Measurements from ENCODE around the gene CRISPLD2.
"Not testable (repeated sequence)": the region's sequence is repeated elsewhere in the genome, so short reads cannot be mapped to it uniquely, and the experiment has no call there.

The CRISPLD2 gene

DNA sequence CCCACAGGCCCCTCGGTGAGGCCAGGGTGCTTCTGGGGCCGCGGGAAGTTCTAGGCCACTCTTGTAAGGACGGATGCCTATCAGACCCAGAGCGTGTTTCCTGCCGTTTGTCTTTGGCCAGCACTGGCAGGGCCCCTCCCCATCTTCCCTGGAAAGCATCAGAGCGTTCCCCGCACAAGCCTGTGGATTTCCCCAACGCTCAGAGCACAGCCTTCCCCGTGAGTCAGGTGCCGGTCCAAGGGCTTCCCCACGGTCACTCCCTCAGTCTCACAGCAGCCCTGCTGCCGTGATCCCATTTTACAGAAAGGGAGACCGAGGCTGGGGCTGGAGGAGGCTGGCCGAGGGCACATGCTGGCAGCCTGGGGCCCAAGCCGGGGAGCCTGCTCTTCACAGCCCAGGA lies 33.7 kb downstream of the CRISPLD2 start:
- Histone ChIP-seq H3K27me3 (ENCODE audit: insufficient read depth, low read length, poor library complexity, severe bottlenecking) (no peaks in the 10 kb centered on the region), H2AFZ (ENCODE audit: low read length) (no peak overlapping the region), H3K4me1 (ENCODE audit: insufficient read depth, low read length, poor library complexity, severe bottlenecking) (no peaks in the 10 kb centered on the region), H3K9me2 (replicated peaks; ENCODE audit: low read depth, low read length) (no peaks in the 10 kb centered on the region), H3K9me3 (ENCODE audit: insufficient read depth, low read depth, low read length) (no peaks in the 10 kb centered on the region), H3F3A (ENCODE audit: low read depth) (no peaks in the 10 kb centered on the region), H3K36me3 (ENCODE audit: insufficient read depth, low read length) (no peaks in the 10 kb centered on the region), H3K4me3 (ENCODE audit: low read length, poor library complexity, severe bottlenecking) (no peak overlapping the region), H3K79me2 (ENCODE audit: insufficient read depth, low read length) (no peaks in the 10 kb centered on the region), H4K20me1 (ENCODE audit: insufficient read depth, low read length, poor library complexity, severe bottlenecking) (no peaks in the 10 kb centered on the region), H3K9ac (ENCODE audit: low read depth, low read length, poor library complexity, severe bottlenecking) (no peak overlapping the region), H3K4me2 (ENCODE audit: low read depth, low read length, poor library complexity, severe bottlenecking) (no peak overlapping the region)
- TF ChIP-seq EZH2phosphoT487 (IDR thresholded peaks at IDR 0.05; ENCODE audit: borderline replicate concordance) = no peak
- TF ChIP-seq, protein P1, sequence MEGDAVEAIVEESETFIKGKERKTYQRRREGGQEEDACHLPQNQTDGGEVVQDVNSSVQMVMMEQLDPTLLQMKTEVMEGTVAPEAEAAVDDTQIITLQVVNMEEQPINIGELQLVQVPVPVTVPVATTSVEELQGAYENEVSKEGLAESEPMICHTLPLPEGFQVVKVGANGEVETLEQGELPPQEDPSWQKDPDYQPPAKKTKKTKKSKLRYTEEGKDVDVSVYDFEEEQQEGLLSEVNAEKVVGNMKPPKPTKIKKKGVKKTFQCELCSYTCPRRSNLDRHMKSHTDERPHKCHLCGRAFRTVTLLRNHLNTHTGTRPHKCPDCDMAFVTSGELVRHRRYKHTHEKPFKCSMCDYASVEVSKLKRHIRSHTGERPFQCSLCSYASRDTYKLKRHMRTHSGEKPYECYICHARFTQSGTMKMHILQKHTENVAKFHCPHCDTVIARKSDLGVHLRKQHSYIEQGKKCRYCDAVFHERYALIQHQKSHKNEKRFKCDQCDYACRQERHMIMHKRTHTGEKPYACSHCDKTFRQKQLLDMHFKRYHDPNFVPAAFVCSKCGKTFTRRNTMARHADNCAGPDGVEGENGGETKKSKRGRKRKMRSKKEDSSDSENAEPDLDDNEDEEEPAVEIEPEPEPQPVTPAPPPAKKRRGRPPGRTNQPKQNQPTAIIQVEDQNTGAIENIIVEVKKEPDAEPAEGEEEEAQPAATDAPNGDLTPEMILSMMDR (conservative IDR thresholded peaks at IDR 0.05; ENCODE audit: low read length) = no peak

DNA sequence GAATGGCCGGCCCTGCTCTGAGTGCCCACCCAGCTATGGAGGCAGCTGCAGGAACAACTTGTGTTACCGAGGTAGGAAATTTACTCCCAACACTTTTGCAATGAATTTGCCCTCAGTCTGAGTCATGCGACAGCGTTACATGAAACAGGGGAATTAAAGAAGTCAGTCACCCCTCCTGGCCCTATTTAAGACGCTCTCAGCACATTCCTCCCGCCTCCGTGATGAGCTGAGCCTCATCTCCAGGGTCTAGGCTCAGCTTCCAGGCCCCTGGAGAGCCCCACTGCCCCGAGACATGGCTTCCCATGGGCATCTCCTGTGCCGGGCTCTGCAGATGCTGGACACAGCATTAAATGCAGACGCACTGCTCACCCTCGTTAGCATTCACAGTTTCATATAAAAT lies 35.0 kb downstream of the CRISPLD2 start:
- Histone ChIP-seq H3K27me3 (ENCODE audit: insufficient read depth, low read length, poor library complexity, severe bottlenecking) (no peaks in the 10 kb centered on the region), H3F3A (ENCODE audit: low read depth) (no peaks in the 10 kb centered on the region), H3K36me3 (ENCODE audit: insufficient read depth, low read length) (no peaks in the 10 kb centered on the region)

DNA sequence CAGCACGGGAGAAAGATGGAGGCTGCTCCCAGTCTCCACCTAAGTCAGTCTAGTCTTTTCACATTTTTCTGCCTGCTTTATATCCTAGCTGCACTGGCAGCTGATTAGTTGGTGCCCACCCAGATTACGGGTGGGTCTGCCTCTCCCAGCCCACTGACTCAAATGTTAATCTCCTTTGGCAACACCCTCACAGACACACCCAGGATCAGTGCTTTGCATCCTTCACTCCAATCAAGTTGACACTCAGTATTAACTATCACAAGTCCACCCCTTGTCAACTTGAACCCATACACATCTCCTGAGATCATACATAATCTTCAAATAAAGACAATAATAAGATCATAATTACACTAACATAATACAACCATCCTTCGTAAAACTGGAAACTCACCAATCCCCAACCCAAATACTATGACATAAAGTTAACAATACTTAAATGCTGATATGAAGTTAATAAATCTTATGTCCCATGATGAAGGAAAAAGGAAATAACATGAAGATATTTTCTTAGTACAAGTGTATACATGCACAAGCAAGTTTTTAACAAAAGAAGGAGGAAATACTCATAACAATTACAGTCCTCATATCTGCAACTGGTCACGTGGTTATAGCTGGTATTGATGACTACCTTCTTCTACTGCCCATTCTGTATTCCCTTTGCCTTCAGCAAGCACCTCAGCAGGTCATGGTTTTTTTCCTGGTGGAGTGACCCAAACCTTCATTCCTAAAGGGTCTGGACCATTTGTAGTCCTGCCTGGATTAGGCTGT lies 35.8 kb downstream of the CRISPLD2 start:
- not testable (repeated sequence) for H3K9me3 ChIP-seq (ENCODE audit: insufficient read depth, low read depth, low read length); H3K9me2 ChIP-seq (replicated peaks; ENCODE audit: low read depth, low read length); H3K27me3 ChIP-seq (ENCODE audit: insufficient read depth, low read length, poor library complexity, severe bottlenecking); H3K36me3 ChIP-seq (ENCODE audit: insufficient read depth, low read length); H3K79me2 ChIP-seq (ENCODE audit: insufficient read depth, low read length); H3K4me3 ChIP-seq (ENCODE audit: low read length, poor library complexity, severe bottlenecking); H3K4me1 ChIP-seq (ENCODE audit: insufficient read depth, low read length, poor library complexity, severe bottlenecking); H2AFZ ChIP-seq (ENCODE audit: low read length); H3K9ac ChIP-seq (ENCODE audit: low read depth, low read length, poor library complexity, severe bottlenecking); H3F3A ChIP-seq (ENCODE audit: low read depth); H4K20me1 ChIP-seq (ENCODE audit: insufficient read depth, low read length, poor library complexity, severe bottlenecking); H3K4me2 ChIP-seq (ENCODE audit: low read depth, low read length, poor library complexity, severe bottlenecking)

More for the DNA sequence above, 35.0 kb downstream of the CRISPLD2 start:
- Histone ChIP-seq H3K9me2 (replicated peaks; ENCODE audit: low read depth, low read length) (no peaks in the 10 kb centered on the region), H3K9ac (ENCODE audit: low read depth, low read length, poor library complexity, severe bottlenecking) (no peak overlapping the region), H2AFZ (ENCODE audit: low read length) (no peak overlapping the region), H3K79me2 (ENCODE audit: insufficient read depth, low read length) (no peaks in the 10 kb centered on the region), H3K4me3 (ENCODE audit: low read length, poor library complexity, severe bottlenecking) (no peak overlapping the region), H4K20me1 (ENCODE audit: insufficient read depth, low read length, poor library complexity, severe bottlenecking) (no peaks in the 10 kb centered on the region), H3K9me3 (ENCODE audit: insufficient read depth, low read depth, low read length) (no peaks in the 10 kb centered on the region), H3K4me1 (ENCODE audit: insufficient read depth, low read length, poor library complexity, severe bottlenecking) (no peaks in the 10 kb centered on the region), H3K4me2 (ENCODE audit: low read depth, low read length, poor library complexity, severe bottlenecking) (no peak overlapping the region)
- TF ChIP-seq, protein P1 (conservative IDR thresholded peaks at IDR 0.05; ENCODE audit: low read length) = no peak
- TF ChIP-seq EZH2phosphoT487 (IDR thresholded peaks at IDR 0.05; ENCODE audit: borderline replicate concordance) = no peak

DNA sequence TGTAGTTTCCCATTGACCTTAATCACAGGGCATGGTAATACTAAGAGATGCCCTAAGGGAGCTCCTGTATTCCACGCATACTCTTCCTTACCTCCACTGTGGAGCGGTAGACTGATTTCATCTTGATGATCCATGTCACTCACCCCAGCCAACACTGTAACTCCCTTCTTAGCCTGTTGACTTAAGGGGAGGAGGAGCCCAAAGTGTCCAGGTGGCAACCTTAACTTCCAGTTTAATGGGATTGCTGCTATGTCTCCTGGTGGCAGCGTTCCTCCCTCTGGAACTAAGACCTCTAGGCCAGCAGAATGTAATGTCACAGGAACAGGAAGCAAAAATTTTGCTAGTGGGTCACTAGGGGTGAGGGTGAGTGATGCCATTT lies 36.4 kb downstream of the CRISPLD2 start:
- H3K9me3 ChIP-seq (ENCODE audit: insufficient read depth, low read depth, low read length); H3K9ac ChIP-seq (ENCODE audit: low read depth, low read length, poor library complexity, severe bottlenecking); H3K79me2 ChIP-seq (ENCODE audit: insufficient read depth, low read length); H3F3A ChIP-seq (ENCODE audit: low read depth); H3K36me3 ChIP-seq (ENCODE audit: insufficient read depth, low read length); H2AFZ ChIP-seq (ENCODE audit: low read length); H3K4me3 ChIP-seq (ENCODE audit: low read length, poor library complexity, severe bottlenecking); H3K4me1 ChIP-seq (ENCODE audit: insufficient read depth, low read length, poor library complexity, severe bottlenecking); H3K27me3 ChIP-seq (ENCODE audit: insufficient read depth, low read length, poor library complexity, severe bottlenecking); H3K4me2 ChIP-seq (ENCODE audit: low read depth, low read length, poor library complexity, severe bottlenecking); H3K9me2 ChIP-seq (replicated peaks; ENCODE audit: low read depth, low read length); H4K20me1 ChIP-seq (ENCODE audit: insufficient read depth, low read length, poor library complexity, severe bottlenecking): not testable (repeated sequence)

DNA sequence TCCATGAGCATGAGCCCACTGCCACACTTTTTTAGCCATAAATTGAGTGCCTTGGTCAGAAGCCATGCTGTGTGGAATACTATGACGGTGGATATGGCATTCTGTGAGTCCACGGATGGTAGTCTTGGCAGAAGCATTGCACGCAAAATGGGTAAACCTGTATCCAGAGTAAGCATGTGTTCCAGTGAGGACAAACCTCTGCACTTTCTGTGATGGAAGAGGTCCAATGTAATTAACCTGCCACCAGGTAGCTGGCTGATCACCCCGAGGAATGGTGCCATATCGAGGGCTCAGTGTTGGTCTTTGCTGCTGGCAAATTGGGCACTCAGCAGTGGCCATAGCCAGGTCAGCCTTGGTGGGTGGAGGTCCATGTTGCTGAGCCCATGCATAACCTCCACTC lies 37.0 kb downstream of the CRISPLD2 start:
- H3K4me1 ChIP-seq (ENCODE audit: insufficient read depth, low read length, poor library complexity, severe bottlenecking); H3K4me3 ChIP-seq (ENCODE audit: low read length, poor library complexity, severe bottlenecking); H2AFZ ChIP-seq (ENCODE audit: low read length); H3K9me3 ChIP-seq (ENCODE audit: insufficient read depth, low read depth, low read length); H3K4me2 ChIP-seq (ENCODE audit: low read depth, low read length, poor library complexity, severe bottlenecking); H3K36me3 ChIP-seq (ENCODE audit: insufficient read depth, low read length); H3K9me2 ChIP-seq (replicated peaks; ENCODE audit: low read depth, low read length); H3K9ac ChIP-seq (ENCODE audit: low read depth, low read length, poor library complexity, severe bottlenecking); H3K79me2 ChIP-seq (ENCODE audit: insufficient read depth, low read length); H3F3A ChIP-seq (ENCODE audit: low read depth); H3K27me3 ChIP-seq (ENCODE audit: insufficient read depth, low read length, poor library complexity, severe bottlenecking); H4K20me1 ChIP-seq (ENCODE audit: insufficient read depth, low read length, poor library complexity, severe bottlenecking): not testable (repeated sequence)

All from Loucy (cell line).